Panc1 (cell line): ENCODE results near the gene FOSL2. TPM values are rescaled to one million over a fixed set of nuclear protein-coding genes. Genes with fewer than 3 reads are reported as not detected.

Source experiments
- ATAC-seq: fragments of 200-7000 bp; cut with Tn5 transposase; 2 replicates; pipeline ENCODE4 v1.9.1; 2020; ENCODE audit warnings: mild to moderate bottlenecking, moderate library complexity
- BruUV-seq: library from RNA; stranded (reverse); fragments of 400-500 nt; replicated peaks from 2 replicates; lab custom pipeline; 2021; lab: Mats Ljungman, UMichigan
- CTCF ChIA-PET: fragments of 300-600 bp; sonication (Branson Sonifier 250); formaldehyde crosslinking; loops from one replicate; lab custom pipeline; 2022; ENCODE audit warnings: antibody characterized with exemption; lab: Charles Lee
- POLR2A ChIA-PET: fragments of 300-600 bp; sonication (Branson Sonifier 250); formaldehyde crosslinking; loops from one replicate; lab custom pipeline; 2022; ENCODE audit warnings: antibody characterized with exemption; lab: Charles Lee
- DNase-seq: peaks from one replicate; pipeline ENCODE4 v3.0.0-alpha.2; 2010; ENCODE audit warnings: low read depth, low spot score
- H3K27ac ChIP-seq: 2 replicates; pipeline ENCODE4 v1.5.1; 2011; ENCODE audit warnings: mild to moderate bottlenecking, low read length, inconsistent platforms
- H3K27me3 ChIP-seq: fragments of 200-500 bp; sonication (Bioruptor generic); 2 replicates; pipeline ENCODE4 v1.6.0; 2014; ENCODE audit warnings: low read length, inconsistent platforms; ENCODE audit not compliant: control insufficient read depth, insufficient read depth
- H3K36me3 ChIP-seq: fragments of 200-500 bp; sonication (Bioruptor generic); 2 replicates; pipeline ENCODE4 v1.5.1; 2014; ENCODE audit warnings: inconsistent platforms, mild to moderate bottlenecking, low read length, moderate library complexity; ENCODE audit not compliant: control insufficient read depth, insufficient read depth
- H3K4me1 ChIP-seq: 2 replicates; pipeline ENCODE4 v1.5.1; 2011; ENCODE audit warnings: inconsistent platforms, mild to moderate bottlenecking, low read length, moderate library complexity; ENCODE audit not compliant: control insufficient read depth, insufficient read depth
- H3K4me3 ChIP-seq, 2 experiments: 2 replicates each; pipeline ENCODE4 v1.5.1; 2011 to 2012; ENCODE audit warnings: low read depth in 2 of 2, low read length in 2 of 2, mild to moderate bottlenecking in 2 of 2, inconsistent platforms in 1 of 2, moderate library complexity in 1 of 2
- H3K9me3 ChIP-seq: fragments of 200-500 bp; sonication (Bioruptor generic); 2 replicates; pipeline ENCODE4 v1.5.1; 2014; ENCODE audit warnings: low read depth, mild to moderate bottlenecking, inconsistent platforms, low read length, moderate library complexity; ENCODE audit not compliant: control insufficient read depth, insufficient read depth
- POLR2AphosphoS5 ChIP-seq: IDR thresholded peaks from 2 replicates; pipeline ENCODE4 v1.6.1; 2012; ENCODE audit warnings: mild to moderate bottlenecking, low read depth, low read length, moderate library complexity
- SIN3A ChIP-seq: IDR thresholded peaks from 2 replicates; pipeline ENCODE4 v1.6.1; 2012; ENCODE audit warnings: low read depth, mild to moderate bottlenecking, low read length, moderate library complexity, borderline replicate concordance; ENCODE audit not compliant: insufficient read depth
- TCF7L2 ChIP-seq: IDR thresholded peaks from 2 replicates; pipeline ENCODE4 v1.6.1; 2011; ENCODE audit warnings: mild to moderate bottlenecking, low read depth, low read length, inconsistent platforms
- in situ Hi-C: cut with HindIII; loops from 2 replicates; pipeline ENCODE4 v1.10.0; 2016; ENCODE audit warnings: low sequenced_read_pairs, low pct_unique_long_range_greater_than_20kb
- intact Hi-C: fragments of 100-400 bp; cut with micrococcal nuclease; formaldehyde crosslinking; loops from one replicate; pipeline ENCODE4 v1.10.0; 2022; ENCODE audit not compliant: unreplicated experiment
- total RNA-seq: library from RNA; stranded (reverse); gene quantifications from one replicate; pipeline ENCODE4 v1.2.1, GENCODE V29; 2021; ENCODE audit not compliant: unreplicated experiment
- TF ChIP-seq, protein P1 (sequence below): fragments of 450-650 bp; IDR thresholded peaks from 2 replicates; pipeline ENCODE4 v1.5.1; 2017; ENCODE audit warnings: mild to moderate bottlenecking
- TF ChIP-seq, protein P2 (sequence below), 2 experiments: IDR thresholded peaks; 2 replicates each; pipeline ENCODE4 v1.6.1; 2011 to 2012; ENCODE audit warnings: low read depth in 2 of 2, control low read depth in 1 of 2, low read length in 1 of 2, mild to moderate bottlenecking in 1 of 2, moderate library complexity in 1 of 2; ENCODE audit not compliant: insufficient read depth in 1 of 2

Gene FOSL2
- total RNA-seq, 1 experiment from 2014 or later, result 29.0 TPM

DNA sequence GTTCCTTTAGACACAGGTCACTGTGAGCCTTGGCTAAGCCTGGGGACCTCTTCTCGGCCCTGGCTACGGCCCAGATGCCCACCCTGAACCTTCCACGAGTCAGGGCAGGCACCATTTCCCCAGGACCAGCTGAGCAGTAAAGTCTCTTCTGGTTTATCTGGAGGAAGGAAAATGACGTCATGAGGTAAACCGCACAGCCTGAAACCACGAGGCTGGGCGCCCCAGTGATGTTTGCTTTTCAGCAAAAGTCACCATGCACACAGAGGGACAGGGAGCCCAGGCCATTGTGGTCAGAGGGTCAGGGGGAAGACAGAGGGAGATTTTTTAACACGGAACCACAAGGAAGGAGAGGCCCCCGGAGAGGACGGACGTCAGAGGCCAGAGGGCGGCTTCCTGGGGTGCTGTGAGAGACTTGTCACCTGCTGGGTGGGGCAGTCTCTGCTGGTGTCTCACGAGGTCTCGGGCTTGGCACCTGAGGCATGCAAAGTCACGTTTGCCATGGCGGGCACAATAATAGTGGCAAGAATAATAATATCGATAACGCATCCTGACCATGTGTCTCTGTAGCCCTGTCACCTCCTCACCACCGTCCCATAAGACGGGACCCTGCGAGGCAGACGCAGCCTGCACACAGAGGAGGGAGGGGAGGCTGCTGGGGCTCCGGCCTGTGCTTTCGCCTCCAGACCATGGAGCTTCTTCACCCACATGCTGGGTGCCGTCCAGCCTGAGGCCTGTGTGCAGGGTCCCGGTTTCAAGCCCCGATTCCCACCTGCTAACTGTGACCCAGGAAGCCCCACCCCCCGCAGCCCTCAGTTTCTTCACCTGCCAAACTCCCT, 33.2 kb upstream of the FOSL2 start:
- in situ Hi-C loops (no loop called here), intact Hi-C loops (no loop called here)
- Histone ChIP-seq H3K36me3 (no peaks in the 10 kb centered on the region), H3K27ac (0 out of 2 replicates have a peak overlapping the region, but pooled peaks have one; percentile 39), H3K27me3 (no peaks in the 10 kb centered on the region), H3K4me1 (no peaks in the 10 kb centered on the region; the same call in 1 of the 2 replicates), H3K4me3 (no peak overlapping the region), H3K9me3 (no peaks in the 10 kb centered on the region)
- DNase-seq (peak; percentile 27), ATAC-seq (0 out of 2 replicates have a peak, but pooled peaks have one; percentile 24)
- POLR2A ChIA-PET, result interaction anchor here (1.1 kb wide), 1 partner anchor 25 kb away, joined by 3 read pairs; no protein-coding TSS in a partner anchor
- CTCF ChIA-PET, result interaction anchor here (0.6 kb wide), 1 partner anchor 207 kb away, joined by 5 read pairs; no protein-coding TSS in a partner anchor
- TF ChIP-seq SIN3A (no peak), POLR2AphosphoS5 (no peak)
- TF ChIP-seq, protein P1, sequence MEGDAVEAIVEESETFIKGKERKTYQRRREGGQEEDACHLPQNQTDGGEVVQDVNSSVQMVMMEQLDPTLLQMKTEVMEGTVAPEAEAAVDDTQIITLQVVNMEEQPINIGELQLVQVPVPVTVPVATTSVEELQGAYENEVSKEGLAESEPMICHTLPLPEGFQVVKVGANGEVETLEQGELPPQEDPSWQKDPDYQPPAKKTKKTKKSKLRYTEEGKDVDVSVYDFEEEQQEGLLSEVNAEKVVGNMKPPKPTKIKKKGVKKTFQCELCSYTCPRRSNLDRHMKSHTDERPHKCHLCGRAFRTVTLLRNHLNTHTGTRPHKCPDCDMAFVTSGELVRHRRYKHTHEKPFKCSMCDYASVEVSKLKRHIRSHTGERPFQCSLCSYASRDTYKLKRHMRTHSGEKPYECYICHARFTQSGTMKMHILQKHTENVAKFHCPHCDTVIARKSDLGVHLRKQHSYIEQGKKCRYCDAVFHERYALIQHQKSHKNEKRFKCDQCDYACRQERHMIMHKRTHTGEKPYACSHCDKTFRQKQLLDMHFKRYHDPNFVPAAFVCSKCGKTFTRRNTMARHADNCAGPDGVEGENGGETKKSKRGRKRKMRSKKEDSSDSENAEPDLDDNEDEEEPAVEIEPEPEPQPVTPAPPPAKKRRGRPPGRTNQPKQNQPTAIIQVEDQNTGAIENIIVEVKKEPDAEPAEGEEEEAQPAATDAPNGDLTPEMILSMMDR, result no peak
- BruUV-seq, result no TSS peak

DNA sequence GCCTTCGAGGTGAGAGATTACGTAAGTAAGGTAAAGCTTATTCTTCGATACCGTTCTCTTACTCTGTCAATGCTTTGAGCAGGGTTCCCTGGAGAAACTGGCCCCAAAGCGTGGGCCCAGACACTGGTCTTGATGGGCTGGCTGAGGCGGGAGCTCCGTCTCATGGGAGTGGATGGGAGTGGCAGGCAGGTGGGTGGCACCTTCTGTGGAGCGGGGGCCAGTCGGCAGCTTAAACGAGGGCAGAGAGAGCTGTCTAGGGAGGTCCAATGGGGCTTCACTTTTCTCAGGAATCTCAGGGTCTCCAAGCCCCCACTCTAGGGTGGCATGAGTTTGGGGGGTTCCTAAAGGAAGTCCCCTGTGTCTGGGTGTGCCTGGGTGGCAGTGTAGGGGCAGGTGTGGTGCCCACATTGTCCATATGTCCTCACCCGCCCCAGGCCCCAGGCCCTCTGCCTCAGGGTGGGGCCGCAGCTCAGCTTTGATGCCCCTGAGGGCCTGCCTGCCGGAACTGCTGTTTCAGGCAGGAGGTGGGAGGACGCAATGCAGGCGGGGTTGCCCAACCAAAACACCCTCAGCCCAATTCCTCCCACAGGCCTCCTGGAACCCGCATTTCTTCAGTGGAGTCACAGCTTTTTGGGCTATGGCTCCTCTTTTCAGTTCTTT, 32.5 kb upstream of the FOSL2 start:
- TF ChIP-seq, protein P2, sequence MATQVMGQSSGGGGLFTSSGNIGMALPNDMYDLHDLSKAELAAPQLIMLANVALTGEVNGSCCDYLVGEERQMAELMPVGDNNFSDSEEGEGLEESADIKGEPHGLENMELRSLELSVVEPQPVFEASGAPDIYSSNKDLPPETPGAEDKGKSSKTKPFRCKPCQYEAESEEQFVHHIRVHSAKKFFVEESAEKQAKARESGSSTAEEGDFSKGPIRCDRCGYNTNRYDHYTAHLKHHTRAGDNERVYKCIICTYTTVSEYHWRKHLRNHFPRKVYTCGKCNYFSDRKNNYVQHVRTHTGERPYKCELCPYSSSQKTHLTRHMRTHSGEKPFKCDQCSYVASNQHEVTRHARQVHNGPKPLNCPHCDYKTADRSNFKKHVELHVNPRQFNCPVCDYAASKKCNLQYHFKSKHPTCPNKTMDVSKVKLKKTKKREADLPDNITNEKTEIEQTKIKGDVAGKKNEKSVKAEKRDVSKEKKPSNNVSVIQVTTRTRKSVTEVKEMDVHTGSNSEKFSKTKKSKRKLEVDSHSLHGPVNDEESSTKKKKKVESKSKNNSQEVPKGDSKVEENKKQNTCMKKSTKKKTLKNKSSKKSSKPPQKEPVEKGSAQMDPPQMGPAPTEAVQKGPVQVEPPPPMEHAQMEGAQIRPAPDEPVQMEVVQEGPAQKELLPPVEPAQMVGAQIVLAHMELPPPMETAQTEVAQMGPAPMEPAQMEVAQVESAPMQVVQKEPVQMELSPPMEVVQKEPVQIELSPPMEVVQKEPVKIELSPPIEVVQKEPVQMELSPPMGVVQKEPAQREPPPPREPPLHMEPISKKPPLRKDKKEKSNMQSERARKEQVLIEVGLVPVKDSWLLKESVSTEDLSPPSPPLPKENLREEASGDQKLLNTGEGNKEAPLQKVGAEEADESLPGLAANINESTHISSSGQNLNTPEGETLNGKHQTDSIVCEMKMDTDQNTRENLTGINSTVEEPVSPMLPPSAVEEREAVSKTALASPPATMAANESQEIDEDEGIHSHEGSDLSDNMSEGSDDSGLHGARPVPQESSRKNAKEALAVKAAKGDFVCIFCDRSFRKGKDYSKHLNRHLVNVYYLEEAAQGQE (IDR thresholded peaks at IDR 0.05; ENCODE audit: insufficient read depth in 1 of 2, low read depth in 2 of 2, low read length in 1 of 2), result no peak
- TF ChIP-seq SIN3A (no peak), POLR2AphosphoS5 (no peak), TCF7L2 (no peak)
- TF ChIP-seq, protein P1, result no peak
- no peak for ATAC-seq
- DNase-seq, result no peak
- H3K27ac ChIP-seq, result no peak overlapping the region
- intact Hi-C loops (no loop called here), in situ Hi-C loops (no loop called here)
- CTCF ChIA-PET, result interaction anchor here (0.6 kb wide), 1 partner anchor 206 kb away, joined by 5 read pairs; no protein-coding TSS in a partner anchor
- no peaks in the 10 kb centered on the region for H3K9me3 ChIP-seq
- POLR2A ChIA-PET, result no interaction called here
- no TSS peak for BruUV-seq
- H3K36me3 ChIP-seq, result no peaks in the 10 kb centered on the region
- no peaks in the 10 kb centered on the region; the same call in 1 of the 2 replicates for H3K4me1 ChIP-seq
- no peak overlapping the region for H3K4me3 ChIP-seq
- H3K27me3 ChIP-seq, result no peaks in the 10 kb centered on the region
